Measurements from ENCODE around the gene MX2. TPM values are rescaled to one million over a fixed set of nuclear protein-coding genes. Genes with fewer than 3 reads are reported as not detected.

The MX2 gene
- total and polyA plus RNA-seq, 8 donors, result 1.1 to 31.9 (median 1.9) TPM

- Histone ChIP-seq H3K36me3 (peaks cover 0 to 95% of the 10 kb centered on the region in 2 donors), H3K4me1 (no peaks in the 10 kb centered on the region), H3K27me3 (no peaks in the 10 kb centered on the region), H3K27ac (no peak overlapping the region), H3K4me3 (no peak overlapping the region), H3K9me3 (no peaks in the 10 kb centered on the region)
- TF ChIP-seq CTCF (IDR thresholded peaks at IDR 0.05), result no peak
- DNase-seq (no peak), ATAC-seq (peak; percentile 56)
- intact Hi-C loops (cut with DNase I), result no loop called here
Measured at GRCh38 chr21:41451753-41452676, 90.2 kb downstream of the MX2 start.

GRCh38 chr21:41453198-41453597 is 91.4 kb downstream of the MX2 start:
- Histone ChIP-seq H3K27ac (no peak overlapping the region), H3K4me1 (no peaks in the 10 kb centered on the region), H3K36me3 (peaks cover 0 to 95% of the 10 kb centered on the region in 2 donors), H3K9me3 (no peaks in the 10 kb centered on the region), H3K4me3 (no peak overlapping the region), H3K27me3 (no peaks in the 10 kb centered on the region)
- ATAC-seq (no peak), DNase-seq (no peak)
- no peak for TF ChIP-seq CTCF (IDR thresholded peaks at IDR 0.05)
- intact Hi-C loops (cut with DNase I), result no loop called here

GRCh38 chr21:41453761-41454160 is 91.9 kb downstream of the MX2 start:
- no peak for TF ChIP-seq CTCF (IDR thresholded peaks at IDR 0.05)
- Histone ChIP-seq H3K27ac (no peak overlapping the region), H3K4me1 (no peaks in the 10 kb centered on the region), H3K9me3 (no peaks in the 10 kb centered on the region), H3K36me3 (peaks cover 0 to 96% of the 10 kb centered on the region in 2 donors), H3K27me3 (no peaks in the 10 kb centered on the region), H3K4me3 (no peak overlapping the region)
- DNase-seq, result no peak
- intact Hi-C loops (cut with DNase I), result no loop called here
- no peak for ATAC-seq

- intact Hi-C loops (cut with DNase I), result loop anchor here in 1 of 2 donors (5.0 kb wide), 1 partner anchor 176 kb away; no protein-coding TSS in a partner anchor
- ATAC-seq (no peak), DNase-seq (no peak)
- TF ChIP-seq CTCF (IDR thresholded peaks at IDR 0.05), result no peak
- no peaks in the 10 kb centered on the region for H3K9me3 ChIP-seq
- H3K27me3 ChIP-seq, result no peaks in the 10 kb centered on the region
- H3K27ac ChIP-seq, result no peak overlapping the region
- H3K4me3 ChIP-seq, result no peak overlapping the region
- no peaks in the 10 kb centered on the region for H3K4me1 ChIP-seq
- H3K36me3 ChIP-seq, result peaks cover 0 to 68% of the 10 kb centered on the region in 2 donors
Measured at GRCh38 chr21:41458121-41458520, 96.3 kb downstream of the MX2 start.

- Histone ChIP-seq H3K4me1 (no peaks in the 10 kb centered on the region), H3K27ac (no peak overlapping the region), H3K4me3 (no peak overlapping the region), H3K36me3 (peaks cover 0 to 63% of the 10 kb centered on the region in 2 donors), H3K9me3 (no peaks in the 10 kb centered on the region), H3K27me3 (no peaks in the 10 kb centered on the region)
- DNase-seq (no peak), ATAC-seq (no peak)
- intact Hi-C loops (cut with DNase I), result loop anchor here in 1 of 2 donors (5.0 kb wide), 1 partner anchor 176 kb away; no protein-coding TSS in a partner anchor
- no peak for TF ChIP-seq CTCF (IDR thresholded peaks at IDR 0.05)
Measured at GRCh38 chr21:41458559-41458958, 96.7 kb downstream of the MX2 start.

All from left lung (tissue), 10 donors.